K562 (cell line): Measurements from ENCODE around the gene PRSS37. TPM values are rescaled to one million over a fixed set of nuclear protein-coding genes. Genes with fewer than 3 reads are reported as not detected.
A peak's percentile ranks its signal among the peaks of the same experiment; 100 is the strongest.

Experiments
- ATAC-seq: fragments of 200-7000 bp; cut with Tn5 transposase; 3 replicates; pipeline ENCODE4 v1.9.1; 2020; ENCODE audit warnings: moderate library complexity
- BruUV-seq: library from RNA; stranded (reverse); fragments of 400-500 nt; replicated peaks from 2 replicates; lab custom pipeline; 2021; lab: Mats Ljungman, UMichigan
- CTCF ChIA-PET: fragments of 300-600 bp; formaldehyde crosslinking; extraction: SDS; loops from one replicate; lab custom pipeline; 2021; ENCODE audit warnings: low intra/inter-chr PET ratio; lab: Yijun Ruan, JAX
- POLR2A ChIA-PET: fragments of 300-600, 350-650 bp; sonication (Branson Sonifier 250); formaldehyde crosslinking; extraction: SDS; loops from one replicate; lab custom pipeline; 2021; ENCODE audit warnings: antibody characterized with exemption, inconsistent platforms; lab: Yijun Ruan, JAX
- DNase-seq, 4 experiments: peaks; one replicate each; pipeline versions ENCODE4 v3.0.0 to v3.0.0-alpha.2; 2011 to 2018; ENCODE audit warnings: low spot score in 3 of 4, mixed read lengths in 3 of 4; ENCODE audit errors: extremely low read depth in 1 of 4
- FAIRE-seq: peaks from 2 replicates; lab custom pipeline; 2011; peaks lifted over from hg19 to GRCh38; lab: Jason Lieb, UNC
- H2AFZ ChIP-seq: 2 replicates; pipeline ENCODE4 v1.6.0; 2011; ENCODE audit warnings: low read depth, low read length, control low read depth, inconsistent platforms
- H3K27ac ChIP-seq: fragments of 200-600 bp; 3 replicates; pipeline ENCODE4 v1.8.0; 2011; ENCODE audit warnings: low read depth, mild to moderate bottlenecking, control low read depth, inconsistent platforms, low read length, moderate library complexity, mixed read lengths; ENCODE audit errors: extremely low read depth
- H3K27me3 ChIP-seq, 2 experiments: fragments of 300-600 bp in 1 of 2; 2 replicates in 1 of 2; 3 replicates in 1 of 2; pipeline versions ENCODE4 v1.6.0 to v1.8.0; 2011; ENCODE audit warnings: inconsistent platforms in 2 of 2, low read length in 2 of 2, mild to moderate bottlenecking in 1 of 2, mixed read lengths in 1 of 2, moderate library complexity in 1 of 2; ENCODE audit not compliant: control insufficient read depth in 2 of 2, insufficient read depth in 2 of 2
- H3K36me3 ChIP-seq: fragments of 300-600 bp; 3 replicates; pipeline ENCODE4 v1.8.0; 2011; ENCODE audit warnings: mild to moderate bottlenecking, low read length, inconsistent platforms; ENCODE audit not compliant: control insufficient read depth, insufficient read depth
- H3K4me1 ChIP-seq, 2 experiments: fragments of 200-600 bp in 1 of 2; replicated peaks in 1 of 2; 2 replicates in 1 of 2; 3 replicates in 1 of 2; pipeline versions ENCODE4 v1.5.1 to v1.8.0; 2011; ENCODE audit warnings: inconsistent platforms in 2 of 2, low read length in 2 of 2, mild to moderate bottlenecking in 1 of 2, mixed read lengths in 1 of 2, moderate library complexity in 1 of 2; ENCODE audit not compliant: control insufficient read depth in 2 of 2, insufficient read depth in 2 of 2
- H3K4me2 ChIP-seq: 2 replicates; pipeline ENCODE4 v1.6.1; 2011; ENCODE audit warnings: low read length, control low read depth, inconsistent platforms, mixed read lengths; ENCODE audit not compliant: insufficient read depth
- H3K4me3 ChIP-seq: fragments of 200-600 bp; sonication (generic), shearing (Covaris generic); 2 replicates; pipeline ENCODE4 v1.5.1; 2016; ENCODE audit warnings: control low read depth, inconsistent platforms
- H3K79me2 ChIP-seq: fragments of 200-600 bp; 3 replicates; pipeline ENCODE4 v1.8.0; 2011; ENCODE audit warnings: low read length, inconsistent platforms; ENCODE audit not compliant: control insufficient read depth, insufficient read depth
- H3K9ac ChIP-seq, 2 experiments: 2 replicates each; pipeline versions ENCODE4 v1.6.0 to v1.6.1; 2011; ENCODE audit warnings: low read depth in 2 of 2, low read length in 2 of 2, control low read depth in 1 of 2, inconsistent platforms in 1 of 2, mild to moderate bottlenecking in 1 of 2, mixed read lengths in 1 of 2; ENCODE audit not compliant: insufficient read depth in 1 of 2
- H3K9me1 ChIP-seq: one replicate; pipeline ENCODE4 v1.6.0; 2011; ENCODE audit warnings: inconsistent platforms, mild to moderate bottlenecking, low read length, moderate library complexity; ENCODE audit not compliant: control insufficient read depth, insufficient read depth
- H3K9me3 ChIP-seq: replicated peaks from 2 replicates; pipeline ENCODE4 v1.5.1; 2011; ENCODE audit warnings: low read depth, low read length, inconsistent platforms; ENCODE audit not compliant: control insufficient read depth, insufficient read depth
- H4K20me1 ChIP-seq: replicated peaks from 2 replicates; pipeline ENCODE4 v1.6.1; 2011; ENCODE audit warnings: low read length, inconsistent platforms, mixed read lengths; ENCODE audit not compliant: control insufficient read depth, insufficient read depth
- C11orf30 ChIP-seq: fragments of 450-650 bp; IDR thresholded peaks from 2 replicates; pipeline ENCODE4 v1.6.1; 2016; ENCODE audit warnings: low read depth, mild to moderate bottlenecking
- FOS ChIP-seq: IDR thresholded peaks from 3 replicates; pipeline ENCODE4 v1.6.1; 2011; ENCODE audit not compliant: insufficient read length; ENCODE audit errors: extremely low read depth
- HMG20A ChIP-seq: fragments of 450-650 bp; formaldehyde crosslinking; conservative IDR thresholded peaks from 2 replicates; pipeline ENCODE4 v1.4.0; 2020; ENCODE audit warnings: mild to moderate bottlenecking, mixed read lengths
- MCM7 ChIP-seq, 2 experiments: fragments of 450-650 bp; IDR thresholded peaks; 2 replicates each; pipeline ENCODE4 v1.6.1; 2016 to 2018
- MEF2D ChIP-seq: conservative IDR thresholded peaks from 2 replicates; pipeline ENCODE4 v1.6.1; 2016; ENCODE audit warnings: low read depth, missing genetic modification characterization, missing compliant biosample characterization
- ZNF316 ChIP-seq: fragments of 450-650 bp; IDR thresholded peaks from 2 replicates; pipeline ENCODE4 v1.6.1; 2016
- ZNF764 ChIP-seq: fragments of 250-450 bp; sonication (Bioruptor Pico); IDR thresholded peaks from 2 replicates; pipeline ENCODE4 v1.4.0; 2020; ENCODE audit warnings: low read depth, mild to moderate bottlenecking, moderate library complexity
- WGBS: fragments of 100-300 bp; shearing (Covaris generic); methylation state at CpG from one replicate; pipeline ENCODE4 v1.1.6; 2016; ENCODE audit warnings: low coverage, mixed read lengths; ENCODE audit not compliant: insufficient coverage; ENCODE audit errors: missing lambda C conversion rate; 5-methylcytosine and 5-hydroxymethylcytosine counted together
- in situ Hi-C: fragments of 300-500 bp; cut with MboI; formaldehyde crosslinking; loops from 4 replicates; pipeline ENCODE4 v1.15.0; 2018; ENCODE audit warnings: inconsistent platforms, mixed read lengths
- intact Hi-C: fragments of 100-400 bp; cut with micrococcal nuclease; formaldehyde crosslinking; loops from 2 replicates; pipeline ENCODE4 v1.14.2; 2022
- polyA plus RNA-seq, 8 experiments: library from polyadenylated mRNA; depleted of rRNA in 4 of 8; stranded (reverse) in 5 of 8; unstranded in 3 of 8; fragments of >200 nt; fragmentation: Nextera tagmentation in 2 of 8; fragmentation: Illumina TruSeq in 1 of 8; extraction: Ambion mirVana in 2 of 8; extraction: Trizol in 1 of 8; gene quantifications; 2 replicates each; pipeline versions ENCODE4 v1.2.1 to v1.2.3, GENCODE V29; 2011 to 2014; ENCODE audit warnings: inconsistent platforms in 1 of 8, missing spikeins in 1 of 8
- total RNA-seq, 7 experiments: library from RNA; depleted of rRNA in 6 of 7; stranded (reverse); fragments of >200 nt in 6 of 7; fragmentation: Illumina TruSeq in 2 of 7; extraction: Trizol in 2 of 7; gene quantifications; 2 replicates each; pipeline versions ENCODE4 v1.2.1 to v1.2.3, GENCODE V29; 2011 to 2021; ENCODE audit warnings: low replicate concordance in 1 of 7
- TF ChIP-seq, protein P1 (sequence below): fragments of 250-450 bp; sonication (Bioruptor Pico); IDR thresholded peaks from 2 replicates; pipeline ENCODE4 v1.6.1; 2021; ENCODE audit warnings: mild to moderate bottlenecking
- TF ChIP-seq, protein P2 (sequence below): fragments of 250-450 bp; sonication (Bioruptor Pico); IDR thresholded peaks from 2 replicates; pipeline ENCODE4 v1.8.0; 2021; ENCODE audit warnings: moderate library complexity, mild to moderate bottlenecking, inconsistent platforms

Gene PRSS37
- total and polyA plus RNA-seq, 9 of the 15 experiments (the other 6 are each of a cell fraction or from before 2014, with no cell fraction given), result not detected

DNA sequence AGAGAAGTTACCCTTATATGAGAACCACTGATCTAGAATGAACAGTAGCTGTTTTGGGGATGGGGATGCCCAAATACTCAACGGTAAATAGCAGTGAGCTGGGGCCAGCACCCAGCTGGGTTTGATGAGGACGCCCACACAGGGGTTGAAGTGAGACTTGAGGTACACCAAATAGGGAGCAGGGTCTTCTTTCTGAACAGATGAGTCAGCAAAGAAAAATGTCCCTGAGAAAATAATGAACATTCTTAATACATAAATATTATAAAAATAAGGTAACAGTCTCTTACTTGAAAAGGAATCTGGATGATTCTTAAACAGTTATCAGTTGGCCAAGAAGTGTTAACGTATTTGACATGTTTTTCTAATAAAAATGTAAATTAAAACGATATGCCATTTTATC lies 2.0 kb downstream of the PRSS37 start:
- no peak for DNase-seq
- Histone ChIP-seq H3K4me3 (no peak overlapping the region), H3K9ac (no peak overlapping the region), H4K20me1 (no peaks in the 10 kb centered on the region), H3K27me3 (no peaks in the 10 kb centered on the region), H3K36me3 (no peaks in the 10 kb centered on the region), H3K4me1 (peaks cover 0 to 8% of the 10 kb centered on the region in 2 experiments; a peak in 3 of 5 replicates), H2AFZ (no peak overlapping the region), H3K9me3 (no peaks in the 10 kb centered on the region), H3K4me2 (no peak overlapping the region), H3K9me1 (no peaks in the 10 kb centered on the region), H3K27ac (no peak overlapping the region), H3K79me2 (no peaks in the 10 kb centered on the region)
- CTCF ChIA-PET, result no interaction called here
- intact Hi-C loops, result no loop called here
- TF ChIP-seq C11orf30, result peak; percentile 23; the same call in 1 of the 2 replicates
- TF ChIP-seq MEF2D (tag), result no peak
- peak; percentile 61 for TF ChIP-seq ZNF316
- POLR2A ChIA-PET, result no interaction called here
- in situ Hi-C loops, result no loop called here
- WGBS, result 9% methylated on average over 4 of the region's 4 CpGs
- ATAC-seq, result no peak
- no peak for FAIRE-seq
- BruUV-seq, result no TSS peak

DNA sequence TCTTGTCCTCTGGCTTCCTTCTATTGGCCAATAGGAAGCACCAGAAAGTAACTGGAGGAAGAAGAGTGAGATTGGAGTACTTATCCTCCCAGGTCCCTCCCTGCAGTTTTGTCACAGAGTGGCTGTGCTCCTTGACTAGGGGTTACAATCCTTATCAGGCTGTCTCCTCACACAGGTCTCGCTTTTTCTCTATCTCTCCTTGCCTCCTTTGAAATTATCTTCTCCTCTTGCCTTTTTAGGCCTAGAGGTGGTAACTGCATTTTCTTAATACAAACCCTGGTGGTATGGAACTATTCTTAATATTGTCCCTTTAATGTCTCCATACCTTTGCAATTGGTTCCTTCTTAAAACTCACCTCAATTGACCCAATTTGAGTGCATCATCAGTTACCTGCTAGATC lies 2.7 kb downstream of the PRSS37 start:
- ATAC-seq (peak; percentile 85), DNase-seq (peak; percentile 52 to 82 (median 68)), FAIRE-seq (peak; percentile 35)
- Histone ChIP-seq H3K4me3 (no peak overlapping the region), H3K79me2 (no peaks in the 10 kb centered on the region), H3K9me1 (no peaks in the 10 kb centered on the region), H3K4me1 (peaks cover 0 to 8% of the 10 kb centered on the region in 2 experiments; a peak in 3 of 5 replicates), H4K20me1 (no peaks in the 10 kb centered on the region), H3K27me3 (no peaks in the 10 kb centered on the region), H3K27ac (no peak overlapping the region), H2AFZ (no peak overlapping the region), H3K36me3 (no peaks in the 10 kb centered on the region), H3K9ac (no peak overlapping the region), H3K9me3 (no peaks in the 10 kb centered on the region), H3K4me2 (no peak overlapping the region)
- intact Hi-C loops, result no loop called here
- 0% methylated on average over 1 of the region's 1 CpG for WGBS
- ChIA-PET POLR2A (no interaction called here), CTCF (no interaction called here)
- in situ Hi-C loops, result no loop called here
- BruUV-seq, result no TSS peak
- TF ChIP-seq MCM7 (IDR thresholded peaks at IDR 0.05), result no peak
- TF ChIP-seq ZNF764 (CRISPR knock-in tag), result no peak
- no peak for TF ChIP-seq HMG20A (CRISPR knock-in tag)
- TF ChIP-seq, protein P1, sequence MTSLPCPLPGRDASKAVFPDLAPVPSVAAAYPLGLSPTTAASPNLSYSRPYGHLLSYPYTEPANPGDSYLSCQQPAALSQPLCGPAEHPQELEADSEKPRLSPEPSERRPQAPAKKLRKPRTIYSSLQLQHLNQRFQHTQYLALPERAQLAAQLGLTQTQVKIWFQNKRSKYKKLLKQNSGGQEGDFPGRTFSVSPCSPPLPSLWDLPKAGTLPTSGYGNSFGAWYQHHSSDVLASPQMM (CRISPR knock-in tag), result no peak
- no peak for TF ChIP-seq FOS
- TF ChIP-seq, protein P2, sequence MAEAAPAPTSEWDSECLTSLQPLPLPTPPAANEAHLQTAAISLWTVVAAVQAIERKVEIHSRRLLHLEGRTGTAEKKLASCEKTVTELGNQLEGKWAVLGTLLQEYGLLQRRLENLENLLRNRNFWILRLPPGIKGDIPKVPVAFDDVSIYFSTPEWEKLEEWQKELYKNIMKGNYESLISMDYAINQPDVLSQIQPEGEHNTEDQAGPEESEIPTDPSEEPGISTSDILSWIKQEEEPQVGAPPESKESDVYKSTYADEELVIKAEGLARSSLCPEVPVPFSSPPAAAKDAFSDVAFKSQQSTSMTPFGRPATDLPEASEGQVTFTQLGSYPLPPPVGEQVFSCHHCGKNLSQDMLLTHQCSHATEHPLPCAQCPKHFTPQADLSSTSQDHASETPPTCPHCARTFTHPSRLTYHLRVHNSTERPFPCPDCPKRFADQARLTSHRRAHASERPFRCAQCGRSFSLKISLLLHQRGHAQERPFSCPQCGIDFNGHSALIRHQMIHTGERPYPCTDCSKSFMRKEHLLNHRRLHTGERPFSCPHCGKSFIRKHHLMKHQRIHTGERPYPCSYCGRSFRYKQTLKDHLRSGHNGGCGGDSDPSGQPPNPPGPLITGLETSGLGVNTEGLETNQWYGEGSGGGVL (CRISPR knock-in tag), result no peak
